ENCODE measurements around the gene KRT80. TPM values are rescaled to one million over a fixed set of nuclear protein-coding genes. Genes with fewer than 3 reads are reported as not detected.

The KRT80 gene
- total RNA-seq, 4 donors from 2014 or later, result not detected

- TF ChIP-seq CTCF (IDR thresholded peaks at IDR 0.05; ENCODE audit: low read depth), result no peak
Measured at GRCh38 chr12:52185400-52185967, 6.3 kb downstream of the KRT80 start.

DNA sequence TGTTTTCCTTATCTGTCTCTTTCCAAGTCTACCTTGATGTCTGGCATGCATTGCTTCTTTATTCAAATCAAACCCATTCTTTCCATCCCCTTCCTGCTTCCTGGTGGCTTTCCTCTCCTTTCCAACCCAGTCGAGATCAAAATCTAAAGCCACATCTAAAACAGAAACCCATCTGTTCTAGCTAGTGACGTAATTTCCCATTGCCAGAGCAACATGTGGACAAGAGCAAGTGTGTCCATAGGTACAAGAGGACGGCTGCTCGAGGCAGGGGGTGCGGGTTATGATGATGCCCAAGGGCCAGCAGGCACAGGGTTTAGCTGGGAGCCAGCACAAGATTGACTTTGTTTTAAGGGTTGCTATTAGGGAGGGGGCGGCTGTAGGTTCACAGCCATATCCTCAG, 7.0 kb downstream of the KRT80 start:
- TF ChIP-seq CTCF (IDR thresholded peaks at IDR 0.05; ENCODE audit: low read depth), result no peak

DNA sequence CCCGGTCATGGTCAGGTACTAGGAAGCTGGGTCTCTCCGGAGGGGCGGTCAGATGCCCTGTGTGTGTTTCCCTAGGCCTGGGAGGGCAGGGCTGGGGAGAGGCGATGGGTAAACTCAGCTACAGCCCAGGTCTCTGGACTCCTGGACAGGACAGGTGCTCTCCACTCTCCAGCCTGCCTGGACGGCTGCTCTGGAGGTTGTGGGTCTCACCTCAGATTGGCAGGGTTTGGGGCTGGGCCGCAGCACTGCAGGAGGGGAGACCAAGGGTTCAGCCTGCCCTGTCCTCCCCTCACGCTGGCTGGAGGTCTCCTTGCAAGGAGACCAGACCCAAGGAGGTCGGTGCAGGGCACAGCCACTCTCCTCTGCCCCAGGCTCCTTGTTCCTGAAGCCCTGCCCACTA, 7.8 kb downstream of the KRT80 start:
- no peak for TF ChIP-seq CTCF (IDR thresholded peaks at IDR 0.05; ENCODE audit: low read depth)

GRCh38 chr12:52183544-52183910, 8.3 kb downstream of the KRT80 start:
- TF ChIP-seq CTCF (IDR thresholded peaks at IDR 0.05; ENCODE audit: low read depth), result no peak

- TF ChIP-seq CTCF (IDR thresholded peaks at IDR 0.05; ENCODE audit: low read depth), result no peak
Measured at GRCh38 chr12:52182898-52183543, 8.8 kb downstream of the KRT80 start.

DNA sequence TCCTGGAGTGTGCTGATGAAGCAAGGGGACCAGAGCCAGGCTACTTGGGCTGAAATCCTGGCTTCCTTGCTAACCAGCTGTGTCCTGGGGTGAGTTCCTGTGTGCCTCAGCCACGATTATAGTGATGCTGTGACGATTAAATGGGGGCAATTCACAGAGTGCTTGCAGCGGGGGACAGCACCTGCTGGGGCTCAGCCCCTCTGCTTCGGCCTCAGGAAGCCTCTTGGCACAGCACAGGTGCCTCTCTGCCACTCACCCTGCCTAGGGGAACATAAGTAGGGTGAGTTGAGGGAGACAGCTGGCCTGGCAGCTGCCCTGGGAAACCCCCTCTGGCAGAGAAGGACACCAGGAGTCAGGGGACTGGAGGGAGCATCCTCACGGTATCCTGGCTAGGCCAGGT, 9.4 kb downstream of the KRT80 start:
- TF ChIP-seq CTCF (IDR thresholded peaks at IDR 0.05; ENCODE audit: low read depth), result no peak

- no peak for TF ChIP-seq CTCF (IDR thresholded peaks at IDR 0.05; ENCODE audit: low read depth)
Measured at GRCh38 chr12:52181746-52182145, 10.1 kb downstream of the KRT80 start.
